Measurements from ENCODE around the gene MKNK2.

The MKNK2 gene

DNA sequence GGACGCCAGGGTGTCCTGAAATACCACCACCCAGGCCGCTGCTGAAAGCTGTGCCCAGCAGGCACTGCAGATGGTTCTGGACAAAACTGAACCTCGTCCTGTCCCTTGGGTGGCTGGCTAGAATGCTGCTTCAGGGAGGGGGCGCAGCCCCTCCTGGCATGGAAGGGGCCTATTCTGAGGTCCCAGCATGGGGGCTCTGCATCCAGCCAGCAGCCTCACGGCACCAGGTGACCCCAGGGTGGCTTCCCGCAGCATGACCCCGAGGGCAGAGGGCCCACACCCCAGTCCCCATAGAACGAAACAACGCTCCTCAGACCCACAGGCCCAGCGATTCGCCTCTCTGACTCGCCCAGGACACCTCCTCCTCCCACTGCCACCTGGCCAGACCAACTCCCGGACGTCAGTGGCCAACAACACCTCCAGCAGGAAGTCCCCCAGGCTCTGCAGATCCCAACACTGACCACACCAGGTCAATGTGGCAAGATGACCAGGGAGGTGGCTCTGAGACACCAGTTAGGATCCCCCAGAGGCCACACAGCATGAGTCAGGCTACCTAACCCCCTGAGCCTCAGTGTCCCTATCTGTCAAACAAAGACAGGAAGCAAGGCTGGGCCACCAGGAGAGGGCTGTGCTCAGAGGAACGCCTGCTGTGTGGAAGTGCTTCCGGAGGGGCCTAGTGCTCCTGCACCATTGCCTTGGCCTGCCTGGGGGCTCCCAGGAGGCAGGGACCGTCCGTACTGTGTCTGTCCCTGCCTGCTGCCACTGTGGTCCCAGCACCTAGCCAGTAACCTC, 6.1 kb downstream of the MKNK2 start:
- DNase-seq (ENCODE audit: extremely low read depth, insufficient read length), result peak; percentile 22
- TF ChIP-seq, protein P1, sequence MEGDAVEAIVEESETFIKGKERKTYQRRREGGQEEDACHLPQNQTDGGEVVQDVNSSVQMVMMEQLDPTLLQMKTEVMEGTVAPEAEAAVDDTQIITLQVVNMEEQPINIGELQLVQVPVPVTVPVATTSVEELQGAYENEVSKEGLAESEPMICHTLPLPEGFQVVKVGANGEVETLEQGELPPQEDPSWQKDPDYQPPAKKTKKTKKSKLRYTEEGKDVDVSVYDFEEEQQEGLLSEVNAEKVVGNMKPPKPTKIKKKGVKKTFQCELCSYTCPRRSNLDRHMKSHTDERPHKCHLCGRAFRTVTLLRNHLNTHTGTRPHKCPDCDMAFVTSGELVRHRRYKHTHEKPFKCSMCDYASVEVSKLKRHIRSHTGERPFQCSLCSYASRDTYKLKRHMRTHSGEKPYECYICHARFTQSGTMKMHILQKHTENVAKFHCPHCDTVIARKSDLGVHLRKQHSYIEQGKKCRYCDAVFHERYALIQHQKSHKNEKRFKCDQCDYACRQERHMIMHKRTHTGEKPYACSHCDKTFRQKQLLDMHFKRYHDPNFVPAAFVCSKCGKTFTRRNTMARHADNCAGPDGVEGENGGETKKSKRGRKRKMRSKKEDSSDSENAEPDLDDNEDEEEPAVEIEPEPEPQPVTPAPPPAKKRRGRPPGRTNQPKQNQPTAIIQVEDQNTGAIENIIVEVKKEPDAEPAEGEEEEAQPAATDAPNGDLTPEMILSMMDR (IDR thresholded peaks at IDR 0.05; ENCODE audit: insufficient read depth, low read length, poor library complexity, severe bottlenecking), result no peak
- Histone ChIP-seq H3K36me3 (ENCODE audit: control insufficient read depth, insufficient read depth, low read length) (peaks cover 68% of the 10 kb centered on the region), H3K4me3 (replicated peaks; ENCODE audit: low read depth, low read length) (no peak overlapping the region; the same call in 1 of the 2 replicates), H3K27me3 (replicated peaks; ENCODE audit: control insufficient read depth, insufficient read depth, low read length) (no peaks in the 10 kb centered on the region)

DNA sequence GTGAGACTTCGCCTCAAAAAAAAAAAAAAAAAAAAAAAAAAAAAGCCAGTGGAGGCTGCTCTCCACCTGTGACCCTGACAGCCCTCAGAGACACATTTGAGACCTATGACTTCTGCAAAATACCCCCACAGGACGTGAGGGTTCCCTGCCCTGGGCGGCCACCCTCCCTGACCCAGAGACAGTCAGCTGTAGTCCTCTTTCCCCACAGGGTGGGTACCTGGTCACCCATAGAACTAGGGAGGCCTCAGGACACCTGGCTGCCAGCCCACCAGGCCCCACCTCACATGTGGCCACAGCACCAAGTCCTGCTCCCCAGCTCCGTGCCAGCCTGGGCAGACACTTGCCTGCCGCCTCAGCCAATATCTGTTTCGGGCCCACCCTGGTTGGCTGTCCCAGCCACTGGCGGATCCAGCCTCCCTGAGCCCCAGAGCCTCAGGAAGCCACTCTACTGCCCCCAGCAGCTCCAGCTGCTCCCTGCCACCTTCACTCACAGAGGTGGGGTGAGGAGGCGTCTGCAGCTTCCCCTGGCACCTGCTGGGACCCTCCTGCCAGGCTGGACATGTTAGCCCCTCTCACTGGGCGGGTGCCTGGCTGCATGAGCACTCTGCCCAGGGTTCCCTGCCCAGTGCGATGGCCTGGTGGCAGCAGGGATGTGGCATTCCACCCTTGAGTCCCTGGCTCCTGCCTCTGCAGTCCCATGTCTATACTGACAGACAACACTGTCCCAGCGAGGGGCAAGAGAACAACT, 6.9 kb downstream of the MKNK2 start:
- Histone ChIP-seq H3K4me3 (replicated peaks; ENCODE audit: low read depth, low read length) (no peak overlapping the region), H3K36me3 (ENCODE audit: control insufficient read depth, insufficient read depth, low read length) (peaks cover 68% of the 10 kb centered on the region), H3K27me3 (replicated peaks; ENCODE audit: control insufficient read depth, insufficient read depth, low read length) (no peaks in the 10 kb centered on the region)
- peak; percentile 41 for DNase-seq (ENCODE audit: extremely low read depth, insufficient read length)
- TF ChIP-seq, protein P1 (IDR thresholded peaks at IDR 0.05; ENCODE audit: insufficient read depth, low read length, poor library complexity, severe bottlenecking), result no peak

DNA sequence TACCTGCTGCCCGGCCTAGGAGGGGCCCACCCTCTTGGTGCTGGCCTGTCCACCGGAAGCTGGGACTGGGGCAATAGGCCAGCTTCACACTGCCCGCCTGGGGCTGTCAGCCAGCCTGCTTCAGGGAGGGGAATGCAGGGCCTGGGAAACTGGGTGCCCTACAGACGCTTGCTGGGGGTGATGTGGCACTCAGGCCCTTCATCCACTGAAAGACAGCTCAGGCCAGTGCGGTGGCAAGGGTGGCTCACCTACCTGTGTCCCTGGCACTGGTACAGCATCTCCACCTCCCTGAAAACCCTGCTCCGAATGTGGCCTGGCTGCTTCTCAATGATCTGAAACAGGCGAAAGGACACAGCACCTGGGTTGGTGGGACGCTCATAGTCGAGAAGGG, 7.8 kb downstream of the MKNK2 start:
- DNase-seq (ENCODE audit: extremely low read depth, insufficient read length), result peak; percentile 30
- Histone ChIP-seq H3K27me3 (replicated peaks; ENCODE audit: control insufficient read depth, insufficient read depth, low read length) (no peaks in the 10 kb centered on the region), H3K4me3 (replicated peaks; ENCODE audit: low read depth, low read length) (peak overlapping the region; percentile 51), H3K36me3 (ENCODE audit: control insufficient read depth, insufficient read depth, low read length) (peaks cover 68% of the 10 kb centered on the region)
- TF ChIP-seq, protein P1 (IDR thresholded peaks at IDR 0.05; ENCODE audit: insufficient read depth, low read length, poor library complexity, severe bottlenecking), result no peak

DNA sequence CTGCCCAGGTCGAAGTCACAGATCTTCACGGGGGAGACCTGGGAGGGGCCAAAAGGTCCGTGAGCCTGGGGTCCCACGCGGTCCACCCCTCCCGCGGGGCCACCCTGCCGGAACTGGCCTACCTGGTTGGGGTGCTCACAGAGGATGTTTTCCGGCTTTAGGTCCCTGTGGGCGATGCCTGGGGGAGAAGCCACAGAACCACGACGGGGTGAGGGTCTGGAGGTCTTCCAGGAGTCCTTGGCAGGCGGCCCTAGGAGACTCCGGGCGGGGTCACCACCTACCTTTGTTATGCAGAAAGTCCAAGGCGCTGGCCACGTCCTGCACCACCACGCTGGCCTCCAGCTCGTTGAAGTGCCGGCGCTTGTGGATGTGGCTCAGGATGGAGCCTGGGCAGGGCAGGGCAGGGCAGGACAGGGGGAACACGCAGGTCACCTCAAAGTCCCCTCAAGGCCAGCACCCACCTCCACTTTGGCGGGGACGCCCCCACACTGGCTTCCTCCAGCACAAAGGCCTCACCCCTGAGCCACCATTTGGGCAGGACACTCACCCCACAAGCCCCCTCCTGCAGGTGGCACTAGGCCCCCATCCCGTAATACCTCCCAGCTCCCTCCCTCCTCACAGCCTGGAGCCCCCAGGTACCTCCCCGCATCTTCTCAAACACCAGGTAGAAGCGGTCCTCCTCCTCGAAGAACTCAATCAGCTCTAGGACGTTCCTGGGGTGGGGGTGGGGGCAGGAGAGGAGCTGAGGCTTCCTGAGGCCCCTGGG, 8.4 kb downstream of the MKNK2 start:
- Histone ChIP-seq H3K27me3 (replicated peaks; ENCODE audit: control insufficient read depth, insufficient read depth, low read length) (no peaks in the 10 kb centered on the region), H3K36me3 (ENCODE audit: control insufficient read depth, insufficient read depth, low read length) (peaks cover 67% of the 10 kb centered on the region), H3K4me3 (replicated peaks; ENCODE audit: low read depth, low read length) (peak overlapping the region; percentile 51)
- TF ChIP-seq, protein P1 (IDR thresholded peaks at IDR 0.05; ENCODE audit: insufficient read depth, low read length, poor library complexity, severe bottlenecking), result no peak
- peak; percentile 46 for DNase-seq (ENCODE audit: extremely low read depth, insufficient read length)

DNA sequence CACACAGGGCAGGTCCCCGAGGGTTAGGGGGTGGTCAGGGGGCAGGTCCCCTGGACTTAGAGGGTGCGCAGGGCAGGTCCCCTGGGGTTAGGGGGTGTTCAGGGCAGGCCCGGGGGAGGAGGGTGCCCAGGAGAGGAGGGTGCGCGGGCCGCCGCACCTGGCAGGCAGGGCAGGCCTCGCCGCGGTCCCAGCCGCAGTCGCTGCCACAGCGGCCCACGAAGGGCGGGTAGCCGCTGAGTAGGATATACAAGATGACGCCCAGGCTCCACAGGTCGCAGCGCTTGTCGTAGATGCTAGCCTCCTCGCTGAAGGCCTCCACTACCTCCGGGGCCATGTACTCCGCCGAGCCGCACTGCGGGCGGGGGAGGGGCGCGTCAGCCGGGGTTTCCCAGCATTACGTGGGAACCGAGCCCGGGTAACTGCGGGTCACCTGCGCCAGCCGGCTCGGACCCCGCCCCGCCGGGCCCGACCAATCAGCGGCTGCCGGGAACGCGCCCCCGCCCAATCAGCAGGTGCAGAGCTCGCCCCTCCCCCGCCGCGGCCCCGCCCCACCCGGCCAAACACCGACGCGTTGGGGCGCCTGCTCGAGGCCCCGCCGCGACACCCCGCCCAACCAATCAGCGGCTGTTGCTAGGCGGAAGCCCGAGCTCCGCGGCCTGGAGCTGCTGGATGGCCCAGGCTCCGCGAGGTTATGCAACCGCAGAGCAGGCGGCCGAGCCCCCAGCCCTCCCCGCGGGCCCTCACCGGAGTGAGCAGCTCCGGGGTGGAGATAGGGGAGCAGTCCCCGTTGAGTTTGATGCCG, 9.2 kb downstream of the MKNK2 start:
- TF ChIP-seq, protein P1 (IDR thresholded peaks at IDR 0.05; ENCODE audit: insufficient read depth, low read length, poor library complexity, severe bottlenecking), result no peak
- H3K36me3 ChIP-seq (ENCODE audit: control insufficient read depth, insufficient read depth, low read length), result peaks cover 65% of the 10 kb centered on the region

More for the DNA sequence above, 9.2 kb downstream of the MKNK2 start:
- DNase-seq (ENCODE audit: extremely low read depth, insufficient read length), result peak; percentile 99
- H3K4me3 ChIP-seq (replicated peaks; ENCODE audit: low read depth, low read length), result peak overlapping the region; percentile 62
- no peaks in the 10 kb centered on the region for H3K27me3 ChIP-seq (replicated peaks; ENCODE audit: control insufficient read depth, insufficient read depth, low read length)
